Stomach (tissue), 9 donors: ENCODE measurements around the gene CNN1. TPM values are rescaled to one million over a fixed set of nuclear protein-coding genes. Genes with fewer than 3 reads are reported as not detected.

Experiments
- DNase-seq, 2 donors: peaks; one replicate each; pipeline versions ENCODE4 v3.0.0 to v3.0.0-alpha.2; 2013 to 2019
- H3K27ac ChIP-seq, 5 donors: fragments of 200-600 bp in 4 of 5; sonication (generic) in 4 of 5; one replicate each; pipeline ENCODE4 v1.5.1; 2013 to 2019; ENCODE audit warnings: mild to moderate bottlenecking in 1 of 5, moderate library complexity in 1 of 5
- H3K27me3 ChIP-seq, 3 donors: fragments of 200-600 bp; sonication (generic); one replicate each; pipeline ENCODE4 v1.5.1; 2017 to 2019; ENCODE audit warnings: mixed run types in 1 of 3
- H3K36me3 ChIP-seq, 4 donors: fragments of 200-600 bp; sonication (generic); 1 replicate in 3 of 4; 2 replicates in 1 of 4; pipeline ENCODE4 v1.5.1; 2016 to 2019
- H3K4me1 ChIP-seq, 4 donors: fragments of 200-600 bp; sonication (generic); one replicate each; pipeline ENCODE4 v1.5.1; 2016 to 2019
- H3K4me3 ChIP-seq, 4 donors: fragments of 200-600 bp; sonication (generic) in 3 of 4; one replicate each; pipeline ENCODE4 v1.5.1; 2016 to 2019; ENCODE audit warnings: mild to moderate bottlenecking in 1 of 4
- H3K9me3 ChIP-seq, 4 donors: fragments of 200-600 bp; sonication (generic); one replicate each; pipeline ENCODE4 v1.5.1; 2016 to 2019
- EP300 ChIP-seq: sonication (generic); formaldehyde crosslinking; IDR thresholded peaks from one replicate; pipeline ENCODE4 v1.6.1; 2017; ENCODE audit warnings: antibody characterized with exemption
- POLR2A ChIP-seq, 4 donors: fragments of 450-650 bp; IDR thresholded peaks; one replicate each; pipeline ENCODE4 v1.6.1; 2016; ENCODE audit warnings: antibody characterized with exemption in 4 of 4, control low read depth in 2 of 4, mild to moderate bottlenecking in 1 of 4, moderate library complexity in 1 of 4
- POLR2AphosphoS5 ChIP-seq, 3 donors: sonication (generic); formaldehyde crosslinking; IDR thresholded peaks; one replicate each; pipeline ENCODE4 v1.6.1; 2016; ENCODE audit warnings: antibody characterized with exemption in 3 of 3
- WGBS, 5 donors: extraction: QIAGEN DNeasy Blood & Tissue Kit in 3 of 5; methylation state at CpG; one replicate each; pipeline versions ENCODE4 v1.1.5 to v1.1.7; 2013 to 2018; 5-methylcytosine and 5-hydroxymethylcytosine counted together
- intact Hi-C: fragments of 100-400 bp; cut with DNase I; formaldehyde crosslinking; loops from one replicate; pipeline ENCODE4 v1.15.1; 2023; ENCODE audit warnings: low total_unique reads
- polyA plus RNA-seq, 3 donors: library from polyadenylated mRNA; stranded (reverse); fragments of 200-250 nt; gene quantifications; one replicate each; pipeline ENCODE4 v1.2.3, GENCODE V29; 2013
- total RNA-seq, 5 donors: library from RNA; depleted of rRNA; stranded (reverse); fragments of >200 nt; gene quantifications; one replicate each; pipeline versions ENCODE4 v1.1.0 to v1.2.3, GENCODE V29; 2014 to 2016
- TF ChIP-seq, protein P1 (sequence below), 7 experiments: fragments of 450-650 bp in 4 of 7; fragments of 200-600 bp in 3 of 7; sonication (generic) in 3 of 7; IDR thresholded peaks; one replicate each; pipeline ENCODE4 v1.5.1; 2016 to 2019; ENCODE audit warnings: antibody characterized with exemption in 7 of 7, control low read depth in 2 of 7, mild to moderate bottlenecking in 1 of 7
- donor health status: healthy with polysubstance abuse.
- donor health status: Bipolar disorder and iron deficiency.
- donor health status: healthy.

Gene CNN1
- total and polyA plus RNA-seq, 8 donors: 70.2 to 1,183 (median 546) TPM

DNA sequence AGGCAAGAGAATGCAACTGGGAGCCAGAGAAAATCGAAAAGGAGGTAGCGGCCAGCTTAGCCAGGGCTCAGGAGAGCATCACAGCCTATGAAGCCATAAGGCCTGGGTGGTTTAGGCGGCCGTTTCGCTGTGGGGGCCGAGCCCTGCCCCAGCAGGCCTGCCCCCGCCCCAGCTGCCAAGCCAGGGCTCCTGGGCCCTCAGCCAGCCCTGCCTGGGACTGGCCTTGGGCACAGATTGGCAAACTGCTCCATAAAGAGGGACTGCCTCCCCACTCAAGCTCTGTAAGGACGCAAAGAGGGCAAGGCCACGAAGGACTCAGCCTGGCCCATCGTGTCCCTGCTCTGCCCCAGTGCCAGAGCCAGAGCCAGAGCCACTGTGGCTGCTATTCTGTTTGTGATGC lies 43.2 kb upstream of the CNN1 start:
- Histone ChIP-seq H3K27me3 (no peaks in the 10 kb centered on the region), H3K36me3 (peaks cover 14 to 89% (median 79%) of the 10 kb centered on the region in 4 donors), H3K27ac (no peak overlapping the region), H3K9me3 (no peaks in the 10 kb centered on the region), H3K4me1 (no peaks in the 10 kb centered on the region), H3K4me3 (no peak overlapping the region)
- no peak for DNase-seq
- intact Hi-C loops: loop anchor here (10.0 kb wide), 1 partner anchor 89 kb away; no protein-coding TSS in a partner anchor
- 80 to 92% (median 91%) methylated on average over 4 to 10 of the region's 10 CpGs for WGBS, 5 donors
- TF ChIP-seq POLR2AphosphoS5 (IDR thresholded peaks at IDR 0.05) (no peak), EP300 (no peak), POLR2A (IDR thresholded peaks at IDR 0.05) (no peak)
- TF ChIP-seq, protein P1, sequence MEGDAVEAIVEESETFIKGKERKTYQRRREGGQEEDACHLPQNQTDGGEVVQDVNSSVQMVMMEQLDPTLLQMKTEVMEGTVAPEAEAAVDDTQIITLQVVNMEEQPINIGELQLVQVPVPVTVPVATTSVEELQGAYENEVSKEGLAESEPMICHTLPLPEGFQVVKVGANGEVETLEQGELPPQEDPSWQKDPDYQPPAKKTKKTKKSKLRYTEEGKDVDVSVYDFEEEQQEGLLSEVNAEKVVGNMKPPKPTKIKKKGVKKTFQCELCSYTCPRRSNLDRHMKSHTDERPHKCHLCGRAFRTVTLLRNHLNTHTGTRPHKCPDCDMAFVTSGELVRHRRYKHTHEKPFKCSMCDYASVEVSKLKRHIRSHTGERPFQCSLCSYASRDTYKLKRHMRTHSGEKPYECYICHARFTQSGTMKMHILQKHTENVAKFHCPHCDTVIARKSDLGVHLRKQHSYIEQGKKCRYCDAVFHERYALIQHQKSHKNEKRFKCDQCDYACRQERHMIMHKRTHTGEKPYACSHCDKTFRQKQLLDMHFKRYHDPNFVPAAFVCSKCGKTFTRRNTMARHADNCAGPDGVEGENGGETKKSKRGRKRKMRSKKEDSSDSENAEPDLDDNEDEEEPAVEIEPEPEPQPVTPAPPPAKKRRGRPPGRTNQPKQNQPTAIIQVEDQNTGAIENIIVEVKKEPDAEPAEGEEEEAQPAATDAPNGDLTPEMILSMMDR (IDR thresholded peaks at IDR 0.05): no peak

DNA sequence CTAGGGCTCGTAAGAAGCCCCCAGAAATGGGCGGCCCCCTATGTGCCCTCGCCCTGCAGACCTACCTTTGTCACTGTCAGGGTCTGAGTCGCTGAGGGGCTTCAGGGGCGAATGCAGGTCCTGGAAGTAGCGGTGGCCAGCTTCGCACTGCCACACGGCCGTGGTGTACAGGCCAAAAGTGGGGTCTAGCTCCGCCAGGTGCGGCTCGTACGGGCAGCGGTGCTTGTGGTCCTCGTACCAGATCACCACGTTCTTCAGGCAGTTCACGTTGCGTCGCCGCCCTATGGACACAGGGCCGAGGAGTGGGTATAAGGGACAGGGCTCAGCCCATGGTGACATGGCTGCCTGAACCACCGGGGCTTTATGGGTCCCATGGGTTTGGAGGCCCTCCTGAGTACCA lies 42.8 kb upstream of the CNN1 start:
- intact Hi-C loops: loop anchor here (10.0 kb wide), 1 partner anchor 89 kb away; no protein-coding TSS in a partner anchor
- no peaks in the 10 kb centered on the region for H3K27me3 ChIP-seq
- H3K9me3 ChIP-seq: no peaks in the 10 kb centered on the region
- no peak overlapping the region for H3K4me3 ChIP-seq
- WGBS, 5 donors: 92 to 98% (median 97%) methylated on average over 20 to 22 of the region's 22 CpGs
- TF ChIP-seq, protein P1 (IDR thresholded peaks at IDR 0.05): no peak
- TF ChIP-seq POLR2AphosphoS5 (IDR thresholded peaks at IDR 0.05): no peak
- TF ChIP-seq EP300: no peak
- no peak for TF ChIP-seq POLR2A (IDR thresholded peaks at IDR 0.05)
- no peak for DNase-seq
- peaks cover 14 to 89% (median 77%) of the 10 kb centered on the region in 4 donors for H3K36me3 ChIP-seq
- H3K4me1 ChIP-seq: no peaks in the 10 kb centered on the region
- H3K27ac ChIP-seq: no peak overlapping the region

DNA sequence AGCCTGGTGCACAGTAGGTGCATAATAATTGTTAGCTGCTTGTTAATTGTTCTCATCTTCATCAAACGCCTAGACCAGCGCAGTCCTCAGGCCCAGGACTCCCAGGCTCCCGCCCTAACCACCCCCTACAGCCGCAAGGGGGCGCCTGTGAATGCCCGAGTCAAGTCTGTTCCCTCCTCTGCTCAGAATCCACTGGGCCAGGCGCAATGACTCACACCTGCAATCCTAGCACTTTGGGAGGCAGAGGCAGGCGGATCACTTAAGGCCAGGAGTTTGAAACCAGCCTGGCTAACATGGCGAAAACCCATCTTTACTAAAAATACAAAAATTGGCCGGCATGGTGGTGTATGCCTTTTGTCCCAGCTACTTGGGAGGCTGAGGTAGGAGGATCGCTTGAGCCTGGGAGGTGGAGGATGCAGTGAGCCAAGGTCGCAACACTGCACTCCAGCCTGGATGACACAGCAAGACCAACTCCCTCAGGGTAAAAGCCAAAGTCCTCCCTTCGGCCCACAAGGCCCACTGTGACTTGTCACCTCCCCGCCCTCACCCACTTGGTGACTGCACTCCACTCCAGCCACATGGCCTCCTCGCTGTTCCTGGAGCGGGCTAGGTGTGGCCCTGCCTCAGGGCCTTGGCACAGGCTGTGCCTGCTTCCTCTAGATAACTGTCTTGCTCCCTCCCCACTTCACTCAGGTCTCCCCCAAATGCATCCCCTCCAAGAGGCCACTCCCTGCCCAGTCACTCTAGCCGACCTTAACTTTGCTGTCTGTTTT lies 42.1 kb upstream of the CNN1 start:
- no peaks in the 10 kb centered on the region for H3K27me3 ChIP-seq
- no peak overlapping the region for H3K4me3 ChIP-seq
- H3K36me3 ChIP-seq: peaks cover 14 to 89% (median 73%) of the 10 kb centered on the region in 4 donors
- DNase-seq: peak; percentile 76 to 79
- no peak overlapping the region for H3K27ac ChIP-seq
- WGBS, 5 donors: 69 to 89% (median 73%) methylated on average over 11 to 17 of the region's 17 CpGs
- no peaks in the 10 kb centered on the region for H3K4me1 ChIP-seq
- no peaks in the 10 kb centered on the region for H3K9me3 ChIP-seq
- intact Hi-C loops: loop anchor here (10.0 kb wide), 1 partner anchor 88 kb away; no protein-coding TSS in a partner anchor
- no peak for TF ChIP-seq POLR2A (IDR thresholded peaks at IDR 0.05)
- TF ChIP-seq, protein P1 (IDR thresholded peaks at IDR 0.05): peak in 5 of 7 experiments; percentile 33 to 67 (median 47)
- TF ChIP-seq EP300: no peak
- peak in 1 of 3 donors; percentile 32 for TF ChIP-seq POLR2AphosphoS5 (IDR thresholded peaks at IDR 0.05)

DNA sequence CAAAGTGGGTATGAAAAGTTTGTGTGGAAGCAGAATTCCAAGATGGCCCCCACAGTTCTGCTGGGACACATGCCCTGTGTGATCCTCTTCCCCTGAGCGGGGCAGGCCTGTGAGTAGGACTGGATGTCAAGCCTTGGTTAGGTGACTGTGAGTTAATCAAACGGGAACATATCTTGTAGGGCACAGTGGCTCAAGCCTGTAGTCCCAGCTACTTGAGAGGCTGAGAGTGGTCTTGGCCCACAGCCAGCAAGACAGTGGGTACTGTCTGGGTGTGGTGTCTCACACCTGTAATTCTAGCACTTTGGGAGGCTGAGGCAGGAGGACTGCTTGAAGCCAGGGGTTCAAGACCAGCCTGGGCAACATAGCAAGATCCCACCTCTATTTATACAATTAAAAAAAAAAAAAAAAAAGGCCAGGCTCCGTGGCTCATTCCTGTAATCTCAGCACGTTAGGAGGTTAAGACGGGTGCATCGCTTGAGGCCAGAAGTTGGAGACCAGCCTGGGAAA lies 39.4 kb upstream of the CNN1 start:
- peaks cover 7 to 72% (median 51%) of the 10 kb centered on the region in 4 donors for H3K36me3 ChIP-seq
- TF ChIP-seq, protein P1 (IDR thresholded peaks at IDR 0.05): no peak
- TF ChIP-seq POLR2A (IDR thresholded peaks at IDR 0.05) (no peak), POLR2AphosphoS5 (IDR thresholded peaks at IDR 0.05) (no peak), EP300 (no peak)
- H3K27me3 ChIP-seq: no peaks in the 10 kb centered on the region
- no peak for DNase-seq
- 77 to 91% (median 89%) methylated on average over 6 of the region's 6 CpGs for WGBS, 5 donors
- H3K4me3 ChIP-seq: no peak overlapping the region
- intact Hi-C loops: loop anchor here (10.0 kb wide), 1 partner anchor 86 kb away; no protein-coding TSS in a partner anchor
- no peaks in the 10 kb centered on the region for H3K9me3 ChIP-seq
- no peak overlapping the region for H3K27ac ChIP-seq
- peaks cover 0 to 2% (median under 1%) of the 10 kb centered on the region in 4 donors for H3K4me1 ChIP-seq
